Hematopoietic multipotent progenitor cell treated with erythropoietin and hydrocortisone succinate and interleukin-3 and kit ligand, for 15 days (in vitro differentiated cells): ENCODE measurements around the gene HMGA1.

Experiments used
- DNase-seq: peaks from one replicate; pipeline ENCODE4 v3.0.0-alpha.2; 2015; ENCODE audit warnings: low spot score

HMGA1 gene, protein sequence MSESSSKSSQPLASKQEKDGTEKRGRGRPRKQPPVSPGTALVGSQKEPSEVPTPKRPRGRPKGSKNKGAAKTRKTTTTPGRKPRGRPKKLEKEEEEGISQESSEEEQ

DNA sequence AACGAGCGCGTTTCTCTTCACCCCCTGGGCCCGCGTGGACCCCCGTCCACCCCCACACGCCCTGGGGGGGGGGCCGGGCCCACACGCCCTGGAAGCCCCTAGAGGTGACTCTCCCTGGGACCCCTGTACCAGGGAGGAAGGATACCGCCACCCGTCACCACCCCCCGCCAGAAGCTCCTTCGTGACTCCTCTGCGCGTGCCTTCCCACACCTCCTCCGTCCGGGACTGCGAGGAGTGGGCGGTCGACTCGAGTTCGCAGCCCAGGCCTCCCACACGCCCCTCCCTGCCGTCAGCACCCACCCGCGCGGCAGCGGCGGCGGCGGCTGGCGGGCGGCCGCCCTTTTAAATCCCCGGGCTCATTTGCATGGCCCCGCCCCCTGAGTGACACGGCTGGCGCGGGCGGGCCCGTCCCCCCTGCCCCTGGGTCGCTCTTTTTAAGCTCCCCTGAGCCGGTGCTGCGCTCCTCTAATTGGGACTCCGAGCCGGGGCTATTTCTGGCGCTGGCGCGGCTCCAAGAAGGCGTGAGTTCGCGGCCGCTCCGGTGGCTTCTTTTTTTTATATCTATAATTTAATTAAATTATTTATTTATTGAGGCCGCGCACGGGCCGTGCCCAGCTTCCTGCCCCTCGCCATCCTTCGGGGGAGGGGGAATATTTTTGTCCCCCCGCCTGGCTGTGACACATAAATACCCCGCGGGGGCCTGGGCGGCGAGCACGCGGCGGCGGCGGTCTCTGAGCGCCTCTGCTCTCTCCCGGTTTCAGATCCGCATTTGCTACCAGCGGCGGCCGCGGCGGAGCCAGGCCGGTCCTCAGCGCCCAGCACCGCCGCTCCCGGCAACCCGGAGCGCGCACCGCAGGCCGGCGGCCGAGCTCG is at the start of gene HMGA1:
Gene HMGA1 (plus strand): TSS at position 431 of the 873 bp plus-strand sequence. CDS start 3,908 bp downstream, outside the sequence.
- DNase-seq = peak; percentile 89

DNA sequence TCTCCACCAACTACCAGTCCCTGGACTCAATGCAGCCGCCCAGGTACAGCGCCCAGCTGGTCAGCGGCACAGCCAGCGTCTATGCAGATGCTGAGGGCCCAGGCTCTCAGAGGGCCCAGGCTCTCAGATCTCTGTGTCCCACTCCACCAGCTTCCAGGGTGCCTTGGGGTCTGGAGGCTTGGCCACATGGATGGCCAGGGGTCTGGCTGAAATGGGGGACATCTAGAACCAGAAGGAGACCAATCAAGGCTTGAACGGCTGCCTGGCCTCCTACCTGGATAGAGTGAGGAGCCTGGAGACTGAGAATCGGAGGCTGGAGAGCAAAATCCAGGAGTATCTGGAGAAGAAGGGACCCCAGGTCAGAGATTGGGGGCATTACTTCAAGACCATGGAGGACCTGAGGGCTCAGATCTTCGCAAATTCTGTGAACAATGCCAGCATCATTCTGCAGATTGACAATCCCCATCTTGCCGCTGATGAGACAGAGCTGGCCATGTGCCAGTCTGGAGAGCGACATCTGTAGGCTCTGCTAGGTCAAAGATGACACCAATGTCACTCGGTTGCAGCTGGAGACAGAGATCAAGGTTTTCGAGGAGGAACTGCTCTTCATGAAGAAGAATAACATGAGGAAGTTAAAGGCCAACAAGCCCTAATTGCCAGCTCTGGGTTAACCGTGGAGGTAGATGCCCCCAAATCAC is 46.7 kb upstream of the HMGA1 start:
- DNase-seq = peak; percentile 14

DNA sequence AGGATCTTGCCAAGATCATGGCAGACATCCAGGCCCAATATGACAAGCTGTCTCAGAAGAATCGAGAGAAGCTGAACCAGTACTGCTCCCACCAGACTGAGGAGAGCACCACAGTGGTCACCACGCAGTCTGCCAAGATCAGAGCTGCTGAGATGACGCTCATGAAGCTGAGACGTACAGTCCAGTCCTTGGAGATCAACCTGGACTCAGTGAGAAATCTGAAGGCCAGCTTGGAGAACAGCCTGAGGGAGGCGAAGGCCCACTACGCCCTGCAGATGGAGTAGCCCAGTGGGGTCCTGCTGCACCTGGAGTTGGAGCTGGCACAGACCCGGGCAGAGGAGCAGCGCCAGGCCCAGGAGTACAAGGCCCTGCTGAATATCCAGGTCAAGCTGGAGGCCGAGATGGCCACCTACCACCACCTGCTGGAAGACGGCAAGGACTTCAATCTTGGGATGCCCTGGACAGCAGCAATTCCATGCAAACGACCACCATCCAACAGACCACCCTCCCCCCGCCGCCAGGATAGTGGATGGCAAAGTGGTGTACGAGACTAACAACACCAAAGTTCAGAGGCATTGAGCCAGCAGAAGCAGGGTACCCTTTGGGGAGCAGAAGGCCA is 46.1 kb upstream of the HMGA1 start:
- DNase-seq = no peak

DNA sequence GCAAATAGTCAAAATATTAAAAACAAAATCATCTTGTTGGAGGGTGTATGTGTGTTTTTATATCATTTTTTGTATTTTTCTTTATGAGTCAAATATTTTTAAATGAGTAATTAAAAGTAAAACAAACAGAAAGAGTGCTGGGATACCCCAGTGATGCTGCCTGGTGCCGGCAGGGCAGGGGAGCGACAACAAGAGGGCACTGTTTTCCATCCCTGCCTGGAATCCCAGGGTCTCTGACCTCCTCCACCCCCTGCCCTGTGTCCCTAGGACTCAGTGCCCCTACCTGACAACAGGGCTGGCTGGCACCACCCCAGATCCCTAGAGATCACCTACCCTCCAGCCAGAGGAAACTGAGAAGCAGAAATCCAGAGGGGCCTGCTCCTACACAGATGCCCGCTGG is 41.9 kb upstream of the HMGA1 start:
- no peak for DNase-seq

DNA sequence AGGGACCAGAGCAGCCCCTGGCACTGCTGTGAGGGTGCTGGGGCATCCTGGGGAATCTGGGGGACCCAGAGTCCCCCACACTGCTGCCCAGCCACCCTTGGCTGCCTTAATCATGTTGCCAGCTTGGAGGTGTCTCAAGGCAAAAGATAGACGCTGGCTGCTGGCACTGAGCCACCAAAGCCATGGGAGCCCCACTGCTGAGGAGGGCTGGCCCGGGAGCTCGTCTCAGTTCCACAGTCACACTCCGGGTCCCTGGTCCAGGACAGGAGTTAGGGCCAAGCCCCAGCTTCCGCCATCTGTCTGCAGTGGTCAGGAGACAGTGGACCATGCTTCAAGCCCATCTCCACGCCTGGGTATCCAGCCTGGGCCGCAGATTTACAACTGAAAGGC is 41.0 kb upstream of the HMGA1 start:
- no peak for DNase-seq

DNA sequence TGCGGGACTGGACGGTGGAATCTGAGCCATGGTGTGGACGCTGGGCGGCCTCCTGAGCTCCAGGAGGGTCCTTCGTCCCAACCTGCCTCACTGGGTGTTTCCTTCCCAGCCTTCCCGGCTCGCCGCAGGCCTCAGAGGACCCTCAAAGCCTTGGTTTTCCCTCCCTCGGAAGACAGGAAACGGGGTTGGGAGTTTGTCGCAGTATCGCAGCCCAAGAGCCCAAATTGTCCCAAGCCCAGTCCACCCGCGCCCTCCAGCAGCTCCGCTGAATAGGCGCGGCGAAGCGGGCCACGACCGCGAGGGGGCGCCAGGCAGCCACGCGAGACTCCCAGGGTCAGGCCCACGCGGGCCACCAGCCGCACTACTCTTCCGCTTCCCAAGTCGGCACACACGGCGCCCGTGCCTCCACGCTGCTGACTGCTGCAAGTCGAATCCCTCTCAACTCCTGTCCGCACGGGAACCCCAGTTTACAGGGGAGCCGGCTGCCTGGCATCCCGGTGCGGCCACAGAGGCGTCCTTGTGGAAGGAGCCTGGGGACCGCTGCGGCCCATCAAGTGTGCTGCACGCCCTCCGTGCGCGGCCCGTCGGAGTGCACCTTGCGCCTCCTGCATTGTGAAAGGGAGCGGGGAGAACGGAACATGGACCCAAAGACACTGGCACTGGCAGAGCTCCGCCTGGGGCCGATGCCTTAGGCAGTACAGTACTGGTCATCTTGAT is 40.4 kb upstream of the HMGA1 start:
- peak; percentile 84 for DNase-seq

DNA sequence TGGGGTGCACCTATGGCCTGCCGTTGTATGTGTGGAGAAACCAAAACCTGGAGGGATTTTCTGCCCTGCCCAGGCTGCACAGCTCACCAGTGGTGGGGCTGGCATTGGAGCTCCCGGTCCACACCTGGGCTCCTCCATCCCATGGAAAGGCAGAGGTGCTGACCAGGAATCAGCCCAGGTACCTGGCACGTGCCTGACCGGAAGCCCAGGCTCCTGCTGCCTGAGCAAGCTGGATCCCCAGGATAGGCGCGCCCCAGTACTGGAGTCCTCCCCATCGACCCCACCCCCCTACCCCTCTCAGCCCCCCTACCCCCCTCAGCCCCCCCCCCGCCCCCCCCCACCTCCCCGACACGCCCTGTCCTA is 39.9 kb upstream of the HMGA1 start:
- DNase-seq = no peak

DNA sequence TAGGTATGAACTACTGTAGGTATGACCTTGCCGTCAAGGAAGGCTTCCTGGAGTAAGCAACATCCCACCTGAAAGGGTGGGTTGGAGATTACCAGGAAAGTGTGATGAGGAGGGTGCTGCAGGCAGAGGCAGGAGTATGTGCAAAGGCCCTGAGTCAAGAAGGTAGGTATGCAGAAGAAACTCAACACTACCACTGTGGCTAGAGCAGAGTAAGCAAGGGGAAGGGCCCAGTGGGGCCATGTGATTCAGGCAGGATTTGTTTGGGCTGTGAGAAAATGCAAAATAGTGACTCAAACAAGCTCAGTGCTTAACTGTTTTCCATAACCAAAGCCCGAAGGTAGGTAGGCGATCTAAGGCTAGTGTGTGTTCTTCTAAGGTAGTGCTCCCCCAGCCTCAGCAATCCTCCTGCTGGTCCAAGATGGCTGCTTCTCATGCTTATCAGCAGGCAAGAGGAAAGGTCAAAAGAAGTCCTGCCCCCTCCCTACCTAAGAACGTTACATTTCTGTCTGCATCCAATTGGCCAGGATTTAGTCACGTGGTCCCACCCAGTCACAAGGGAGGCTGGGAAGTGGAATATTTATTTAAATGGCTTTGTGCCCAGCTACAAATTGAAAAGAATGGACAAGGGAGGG is 36.2 kb upstream of the HMGA1 start:
- DNase-seq = no peak

DNA sequence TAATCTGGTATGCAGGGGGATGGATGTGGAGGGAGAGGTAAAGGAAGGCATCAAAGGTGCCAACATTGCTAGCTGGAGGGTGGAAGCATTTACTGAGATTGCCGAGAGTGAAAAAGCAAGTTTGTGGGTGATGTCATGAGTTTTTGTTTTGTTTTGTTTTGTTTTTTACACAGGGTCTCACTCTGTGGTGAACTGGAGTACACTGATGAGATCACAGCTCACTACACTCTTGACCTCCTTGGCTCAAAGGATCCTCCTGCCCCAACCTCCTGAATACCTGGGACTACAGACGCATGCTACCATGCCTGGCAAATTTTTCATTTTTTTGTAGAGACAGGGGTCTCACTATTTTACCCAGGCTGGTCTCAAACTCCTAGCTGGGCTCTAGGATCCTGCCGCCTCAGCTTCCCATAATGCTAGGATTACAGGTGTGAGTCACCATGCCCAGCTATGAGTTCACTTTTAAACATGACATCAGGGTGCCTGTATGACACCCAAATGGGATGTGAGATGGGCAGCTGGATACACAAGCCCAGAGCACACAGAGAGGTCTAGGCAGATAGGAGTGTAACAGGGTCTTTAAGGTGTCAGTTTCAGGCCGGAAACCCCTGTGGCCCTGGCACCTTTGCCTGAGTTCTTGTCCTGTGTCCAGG is 35.1 kb upstream of the HMGA1 start:
- no peak for DNase-seq

DNA sequence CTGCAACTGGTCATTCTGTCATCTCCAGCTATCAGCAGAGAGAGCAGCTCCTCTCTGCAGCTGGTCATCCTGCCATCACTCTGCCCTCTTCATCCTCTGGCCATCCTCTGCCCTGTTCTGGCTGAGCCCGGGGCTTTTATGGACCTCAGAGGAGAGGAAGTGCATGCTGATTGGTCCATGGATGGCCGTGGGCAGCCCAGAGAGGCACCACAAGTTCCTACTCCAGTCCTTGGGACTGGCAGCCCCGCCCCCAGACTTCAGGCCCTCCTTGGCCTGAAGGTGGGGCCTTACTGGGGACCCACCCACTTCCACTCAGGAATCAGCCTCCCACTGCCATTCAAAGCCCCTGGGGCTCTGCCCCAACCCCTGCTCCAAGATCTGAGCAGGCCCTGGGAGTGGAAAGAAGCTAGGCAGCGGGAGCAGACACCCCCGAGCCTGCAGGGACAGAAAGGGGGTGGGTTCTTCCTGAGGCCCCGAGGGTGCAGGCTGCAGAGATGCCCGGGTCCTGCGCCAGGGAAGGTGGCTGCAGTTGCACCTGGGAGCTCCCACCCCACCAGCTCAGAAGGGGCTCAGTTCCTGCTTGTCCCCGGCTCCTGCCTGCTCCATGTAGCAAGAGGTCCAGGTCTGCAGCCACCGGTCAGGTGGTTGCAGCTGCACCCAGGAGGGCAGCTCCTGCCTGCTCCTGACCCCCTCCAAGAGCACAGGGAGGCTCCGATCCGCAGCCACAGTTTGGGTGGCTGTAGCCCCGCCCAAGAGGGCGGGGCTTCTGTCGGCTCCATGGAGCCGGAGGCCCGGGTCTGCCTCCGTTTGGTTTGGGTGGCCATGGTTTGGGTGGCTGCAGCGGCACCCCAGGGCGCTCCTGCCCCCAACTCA is 34.1 kb upstream of the HMGA1 start:
- no peak for DNase-seq

DNA sequence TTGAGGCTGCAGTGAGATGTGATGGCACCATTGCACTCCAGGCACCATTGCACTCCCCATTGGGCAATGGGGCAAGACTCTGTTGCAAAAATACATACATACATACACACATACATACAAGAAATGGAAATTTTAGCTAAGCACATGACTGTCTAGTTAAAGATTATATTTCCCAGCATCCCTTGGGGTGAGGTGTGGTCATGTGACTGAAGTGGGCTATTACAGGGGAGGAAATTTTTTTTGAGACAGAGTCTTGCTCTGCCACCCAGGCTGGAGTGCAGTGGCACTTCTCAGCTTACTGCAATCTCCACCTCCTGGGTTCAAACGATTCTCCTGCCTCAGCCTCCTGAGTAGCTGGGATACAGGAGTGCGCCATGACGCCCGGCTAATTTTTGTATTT is 32.0 kb upstream of the HMGA1 start:
- DNase-seq = no peak

DNA sequence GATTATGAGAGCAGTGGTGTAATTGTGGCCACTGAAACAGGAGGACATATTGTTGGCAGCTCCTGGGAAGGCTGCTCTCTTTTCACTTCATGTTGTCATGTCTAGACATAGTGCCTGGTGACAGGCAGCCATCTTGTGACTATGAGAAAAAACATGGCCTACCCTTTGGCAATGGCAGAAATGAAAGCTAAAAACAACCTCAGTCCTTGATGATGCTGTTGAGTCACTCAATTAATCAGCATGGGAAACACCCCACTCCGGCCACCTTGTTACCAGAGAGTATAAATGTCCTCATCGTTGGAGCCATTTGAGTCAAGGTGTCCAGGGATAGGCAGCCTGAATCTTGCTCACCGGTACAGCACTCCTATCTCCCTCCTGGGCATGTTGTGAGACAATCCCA is 31.2 kb upstream of the HMGA1 start:
- DNase-seq = no peak

DNA sequence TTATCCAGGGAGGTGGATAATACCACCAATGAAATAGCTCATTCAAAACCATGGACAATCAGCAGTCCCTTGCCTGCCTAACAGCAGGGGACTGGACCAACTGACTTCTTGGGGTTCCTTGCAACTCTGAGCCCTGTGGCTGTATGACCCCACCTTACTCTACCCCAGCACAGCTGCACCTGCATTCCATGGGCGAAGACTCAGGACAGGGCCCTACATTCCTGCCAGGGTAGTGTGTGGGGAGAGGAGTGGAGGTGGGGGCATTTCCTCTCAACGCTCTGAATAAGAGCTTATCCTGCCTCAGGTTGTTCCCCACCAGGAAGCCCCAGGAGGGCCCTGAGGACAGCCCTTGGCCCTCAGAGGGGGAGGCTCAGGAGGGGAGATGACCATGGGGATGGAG is 30.8 kb upstream of the HMGA1 start:
- no peak for DNase-seq

DNA sequence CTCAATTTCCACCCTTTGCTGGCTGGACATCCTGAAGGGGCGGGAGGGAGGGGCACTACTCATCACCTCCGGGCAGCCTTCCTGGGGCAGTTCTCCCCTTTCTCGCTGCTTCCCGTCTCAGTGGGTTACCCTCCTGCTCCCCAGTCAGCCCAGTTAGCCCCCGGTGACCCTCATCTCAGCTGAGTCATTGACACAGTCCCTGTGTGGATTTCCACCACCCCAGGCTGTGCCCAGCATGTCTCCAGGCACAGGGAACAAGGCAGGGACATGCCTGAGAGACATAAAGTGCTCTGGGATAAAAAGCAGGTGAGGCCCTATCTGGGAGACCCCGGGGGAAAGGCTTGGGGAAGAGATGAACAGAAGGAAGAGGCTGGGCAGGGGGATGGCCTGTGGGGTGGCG is 29.9 kb upstream of the HMGA1 start:
- no peak for DNase-seq

DNA sequence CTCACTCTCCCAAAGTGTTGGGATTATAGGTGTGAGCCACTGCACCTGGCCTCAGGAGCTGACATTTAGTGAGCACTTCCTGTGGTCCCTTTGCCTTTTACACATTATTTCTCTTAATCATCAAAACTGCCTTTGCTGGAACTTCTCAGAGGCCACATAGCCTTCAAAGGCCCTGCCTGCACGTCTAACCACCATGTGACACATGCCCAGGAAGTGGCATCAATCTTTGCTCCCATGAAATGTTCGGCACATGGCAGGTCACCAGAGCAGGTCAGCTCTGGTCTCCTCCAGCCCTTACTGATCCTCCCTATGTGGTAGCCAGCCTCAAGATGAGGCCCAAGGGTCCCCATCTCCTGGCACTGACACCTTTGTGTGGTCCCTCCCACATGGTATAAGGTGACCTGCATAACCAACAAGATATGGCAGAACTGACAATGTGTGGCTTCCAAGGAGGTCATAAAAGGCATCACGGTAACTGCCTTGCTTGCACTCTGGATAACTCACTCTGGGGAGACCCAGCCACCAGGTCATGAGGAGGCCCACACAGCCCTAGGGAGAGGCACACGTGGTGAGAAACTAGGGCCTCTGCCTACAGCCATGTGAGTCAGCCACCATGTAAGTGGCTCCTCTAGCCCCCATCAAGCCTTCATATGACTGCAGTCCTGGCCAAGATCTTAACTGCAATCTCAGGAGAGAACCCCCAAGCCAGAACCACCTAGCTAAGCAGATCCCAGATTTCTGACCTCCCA is 28.8 kb upstream of the HMGA1 start:
- no peak for DNase-seq

DNA sequence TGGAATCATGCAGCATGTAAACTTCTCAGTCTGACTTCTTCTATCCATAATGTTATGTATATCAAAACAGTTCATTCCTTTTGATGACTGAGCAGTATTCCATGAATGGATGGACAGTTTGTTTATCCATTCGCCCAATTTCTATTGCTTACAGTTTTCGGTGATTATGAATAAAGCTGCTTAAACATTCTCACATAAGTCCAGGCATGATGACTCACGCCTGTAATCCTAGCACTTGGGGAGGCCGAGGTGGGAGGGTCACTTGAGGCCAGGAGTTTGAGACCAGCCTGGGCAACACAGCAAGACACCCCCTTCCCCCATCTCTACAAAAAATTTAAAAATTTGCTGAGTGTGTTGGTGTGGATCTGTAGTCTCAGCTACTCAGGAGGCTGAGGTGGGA is 22.9 kb upstream of the HMGA1 start:
- DNase-seq = no peak

DNA sequence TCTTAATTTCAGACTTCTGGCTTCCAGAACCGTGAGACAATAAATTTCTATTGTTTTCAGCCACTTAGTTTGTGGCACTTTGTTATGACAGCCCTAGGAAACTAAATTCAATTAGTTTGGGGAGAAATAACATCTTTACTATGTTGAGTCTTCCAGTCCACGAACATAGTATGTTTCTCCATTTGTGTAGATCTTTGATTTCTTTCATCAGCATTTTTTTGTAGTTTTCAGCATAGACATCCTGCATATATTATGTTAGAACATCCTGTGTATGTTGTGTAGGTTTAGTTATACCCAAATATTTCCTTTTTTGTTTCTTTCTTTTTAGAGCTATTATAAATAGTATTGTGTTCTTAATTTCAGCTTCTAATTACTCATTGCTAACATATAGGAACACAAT is 18.0 kb upstream of the HMGA1 start:
- DNase-seq = no peak

DNA sequence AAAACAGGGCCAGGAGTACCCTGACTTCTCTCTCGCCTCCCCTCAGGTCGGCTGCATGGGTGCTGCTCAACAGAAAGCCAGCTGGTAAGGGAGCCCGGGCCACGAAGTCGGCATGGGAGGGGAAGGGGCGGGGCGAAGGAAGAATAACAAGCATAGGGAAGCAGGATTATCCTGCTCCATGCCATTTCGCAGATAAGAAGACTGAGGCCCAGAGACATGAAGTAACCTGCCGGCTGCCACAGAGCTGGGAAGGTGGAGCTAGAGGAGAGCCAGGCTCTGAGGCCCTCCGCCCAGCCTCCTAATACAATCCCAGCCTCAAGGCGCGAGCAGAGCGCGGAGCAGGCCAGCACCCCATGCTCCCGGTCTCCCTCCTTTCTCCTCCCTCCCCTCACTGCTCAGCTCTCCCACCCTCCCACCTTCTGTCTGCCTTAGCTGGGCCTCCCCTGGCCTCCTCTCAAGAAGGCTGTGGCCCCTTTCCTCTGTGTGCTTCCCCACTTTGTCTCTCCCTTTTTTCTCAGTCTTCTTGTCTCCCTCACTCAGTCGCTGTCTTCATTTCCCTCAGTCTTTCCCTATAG is 13.2 kb upstream of the HMGA1 start:
- DNase-seq = no peak
